Uterus (tissue), 2 donors: ENCODE results near the gene SH3RF3.
"Not testable (repeated sequence)": the region's sequence is repeated elsewhere in the genome, so short reads cannot be mapped to it uniquely, and the experiment has no call there.

Experiments used
- CTCF ChIP-seq, 4 experiments: fragments of 200-600 bp in 2 of 4; fragments of 450-650 bp in 2 of 4; sonication (generic) in 2 of 4; IDR thresholded peaks; one replicate each; pipeline ENCODE4 v1.5.1; 2016 to 2019; ENCODE audit warnings: antibody characterized with exemption in 4 of 4, mild to moderate bottlenecking in 2 of 4, moderate library complexity in 1 of 4
- POLR2A ChIP-seq, 2 donors: fragments of 450-650 bp; IDR thresholded peaks; one replicate each; pipeline ENCODE4 v1.6.1; 2016; ENCODE audit warnings: antibody characterized with exemption in 2 of 2, mild to moderate bottlenecking in 1 of 2, moderate library complexity in 1 of 2

- TF ChIP-seq CTCF, POLR2A (IDR thresholded peaks at IDR 0.05): not testable (repeated sequence)
Measured at GRCh38 chr2:109224341-109224740, 95.3 kb downstream of the SH3RF3 start.
